Stomach smooth muscle (tissue), 2 donors: ENCODE results near the gene GPC5.
"Not testable (repeated sequence)": the region's sequence is repeated elsewhere in the genome, so short reads cannot be mapped to it uniquely, and the experiment has no call there.

Experiments
- H3K27ac ChIP-seq: one replicate; pipeline ENCODE4 v1.7.0; 2013; ENCODE audit warnings: mild to moderate bottlenecking, low read length, inconsistent platforms
- H3K27me3 ChIP-seq, 2 donors: one replicate each; pipeline ENCODE4 v1.7.0; 2013; ENCODE audit warnings: low read length in 2 of 2; ENCODE audit not compliant: insufficient read depth in 2 of 2, control insufficient read depth in 1 of 2
- H3K36me3 ChIP-seq, 2 donors: one replicate each; pipeline ENCODE4 v1.7.0; 2013; ENCODE audit warnings: low read length in 2 of 2; ENCODE audit not compliant: control insufficient read depth in 2 of 2, insufficient read depth in 2 of 2
- H3K4me1 ChIP-seq: one replicate; pipeline ENCODE4 v1.7.0; 2013; ENCODE audit warnings: low read length; ENCODE audit not compliant: control insufficient read depth, insufficient read depth
- H3K4me3 ChIP-seq, 2 donors: one replicate each; pipeline ENCODE4 v1.7.0; 2013; ENCODE audit warnings: low read length in 2 of 2
- H3K9ac ChIP-seq, 2 donors: one replicate each; pipeline ENCODE4 v1.7.0; 2013; ENCODE audit warnings: low read length in 2 of 2, mild to moderate bottlenecking in 1 of 2
- H3K9me3 ChIP-seq, 2 donors: one replicate each; pipeline ENCODE4 v1.7.0; 2013; ENCODE audit warnings: low read length in 2 of 2; ENCODE audit not compliant: control insufficient read depth in 2 of 2
- donor health status: healthy.
- donor health status: Pancreatic carcinoma.

The GPC5 gene

DNA sequence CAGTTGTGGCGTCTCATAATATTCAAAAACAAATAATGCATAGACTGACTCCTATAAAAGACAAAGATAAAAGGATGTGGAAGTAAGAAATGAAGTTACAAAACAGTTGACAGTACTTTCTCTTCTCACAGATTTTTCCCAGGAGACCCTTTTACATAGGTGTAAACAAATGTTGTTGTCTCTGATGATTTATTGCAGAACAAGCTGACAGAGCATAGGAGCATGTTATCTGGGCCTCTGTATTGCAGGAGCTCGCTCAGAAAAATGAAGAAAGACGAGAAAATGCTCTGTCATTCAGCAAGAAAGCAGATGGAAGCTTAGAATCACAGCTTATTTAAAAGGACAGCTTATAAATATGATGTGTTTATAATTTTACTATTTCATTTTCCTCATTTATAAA is 1474.6 kb downstream of the GPC5 start:
- Histone ChIP-seq H3K9me3 (no peaks in the 10 kb centered on the region), H3K4me1 (no peaks in the 10 kb centered on the region), H3K27ac (no peak overlapping the region), H3K36me3 (no peaks in the 10 kb centered on the region), H3K27me3 (no peaks in the 10 kb centered on the region), H3K9ac (no peak overlapping the region), H3K4me3 (no peak overlapping the region)

DNA sequence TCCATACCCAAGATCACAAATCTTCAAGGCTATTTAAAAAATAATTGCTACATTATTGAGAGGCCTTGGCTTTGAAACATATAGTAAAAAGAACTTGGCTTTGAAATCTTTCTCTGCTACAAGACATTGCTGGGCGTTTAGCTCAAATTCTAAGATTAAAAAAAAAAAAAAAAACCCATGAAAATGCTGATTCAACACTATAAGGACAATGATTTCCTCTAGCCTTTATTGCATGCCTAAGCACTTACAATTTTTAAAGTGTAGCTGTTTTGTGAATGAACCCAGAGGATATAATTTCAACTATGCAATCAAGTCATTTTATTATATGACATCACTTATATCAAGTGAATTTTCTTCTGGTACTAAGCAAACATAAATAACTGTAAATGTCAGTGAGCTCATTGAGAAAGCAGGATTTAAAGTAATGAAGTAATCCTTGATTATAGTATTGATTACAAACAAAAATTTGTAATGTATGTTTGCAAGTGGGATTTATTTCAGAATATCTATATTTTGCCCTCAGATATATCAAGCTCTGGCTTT is 1488.2 kb downstream of the GPC5 start:
- H3K9me3 ChIP-seq, result no peaks in the 10 kb centered on the region
- no peaks in the 10 kb centered on the region for H3K4me1 ChIP-seq
- H3K27me3 ChIP-seq, result no peaks in the 10 kb centered on the region
- no peaks in the 10 kb centered on the region for H3K36me3 ChIP-seq
- H3K4me3 ChIP-seq, result no peak overlapping the region
- H3K27ac ChIP-seq, result no peak overlapping the region
- no peak overlapping the region for H3K9ac ChIP-seq

DNA sequence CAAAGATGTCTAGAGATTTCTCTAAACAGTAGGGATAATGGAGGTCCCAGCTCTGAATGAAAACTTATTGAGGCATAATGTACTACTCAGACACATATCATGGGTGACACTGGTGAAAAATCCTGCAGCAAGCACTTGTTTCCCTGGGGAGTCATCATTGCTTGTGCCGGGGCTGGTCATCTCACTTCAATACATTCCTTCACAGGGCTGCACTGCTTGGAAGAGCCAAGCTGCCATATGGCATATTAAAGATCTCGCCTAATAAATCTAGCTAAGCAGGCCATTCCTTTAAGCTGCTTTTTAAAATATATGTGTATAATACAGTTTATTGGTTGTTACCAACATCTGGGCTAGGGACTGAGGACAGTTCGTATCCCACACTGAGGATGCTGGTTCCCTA is 1496.0 kb downstream of the GPC5 start:
- no peaks in the 10 kb centered on the region for H3K9me3 ChIP-seq
- H3K4me1 ChIP-seq, result no peaks in the 10 kb centered on the region
- H3K4me3 ChIP-seq, result no peak overlapping the region
- H3K27me3 ChIP-seq, result no peaks in the 10 kb centered on the region
- H3K27ac ChIP-seq, result no peak overlapping the region
- H3K36me3 ChIP-seq, result no peaks in the 10 kb centered on the region
- no peak overlapping the region for H3K9ac ChIP-seq

DNA sequence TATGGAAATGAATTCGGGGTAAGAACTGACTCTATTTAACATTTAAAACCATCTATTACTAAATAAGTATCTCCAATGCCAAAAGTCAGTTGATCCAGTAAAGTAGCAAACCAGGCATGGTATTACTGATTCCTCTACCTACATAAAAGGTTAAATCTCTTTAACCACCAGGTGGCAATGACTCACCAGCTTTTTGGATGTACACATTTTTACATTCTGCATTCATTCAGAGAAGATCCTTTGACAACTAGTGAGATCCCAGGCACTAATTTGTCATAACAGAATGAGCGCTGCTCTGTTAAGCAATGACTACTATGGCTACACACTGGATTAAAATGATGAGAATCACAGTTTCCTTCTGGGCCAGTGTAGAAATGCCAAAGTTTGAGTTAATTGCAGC is 1498.4 kb downstream of the GPC5 start:
- Histone ChIP-seq H3K9me3 (no peaks in the 10 kb centered on the region), H3K4me3 (no peak overlapping the region), H3K27ac (no peak overlapping the region), H3K4me1 (no peaks in the 10 kb centered on the region), H3K36me3 (no peaks in the 10 kb centered on the region), H3K9ac (no peak overlapping the region), H3K27me3 (no peaks in the 10 kb centered on the region)

DNA sequence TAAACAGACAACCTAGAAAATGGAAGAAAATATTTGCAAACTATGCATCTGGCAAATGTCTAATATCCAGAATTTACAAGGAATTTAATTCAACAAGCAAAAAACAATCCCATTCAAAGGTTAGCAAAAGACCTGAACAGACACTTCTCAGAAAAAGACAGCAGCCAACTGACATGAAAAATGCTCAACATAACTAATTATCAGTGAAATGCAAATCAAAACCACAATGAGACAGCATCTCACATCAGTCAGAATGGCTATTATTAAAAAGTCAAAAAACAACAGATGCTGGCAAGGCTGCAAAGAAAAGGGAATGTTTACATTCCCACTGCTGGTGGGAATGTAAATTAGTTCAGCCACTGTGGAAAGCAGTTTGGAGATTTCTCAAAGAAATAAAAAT is 1500.5 kb downstream of the GPC5 start:
- H3K9me3 ChIP-seq, H3K4me3 ChIP-seq, H3K27ac ChIP-seq, H3K36me3 ChIP-seq, H3K27me3 ChIP-seq, H3K9ac ChIP-seq, H3K4me1 ChIP-seq: not testable (repeated sequence)

DNA sequence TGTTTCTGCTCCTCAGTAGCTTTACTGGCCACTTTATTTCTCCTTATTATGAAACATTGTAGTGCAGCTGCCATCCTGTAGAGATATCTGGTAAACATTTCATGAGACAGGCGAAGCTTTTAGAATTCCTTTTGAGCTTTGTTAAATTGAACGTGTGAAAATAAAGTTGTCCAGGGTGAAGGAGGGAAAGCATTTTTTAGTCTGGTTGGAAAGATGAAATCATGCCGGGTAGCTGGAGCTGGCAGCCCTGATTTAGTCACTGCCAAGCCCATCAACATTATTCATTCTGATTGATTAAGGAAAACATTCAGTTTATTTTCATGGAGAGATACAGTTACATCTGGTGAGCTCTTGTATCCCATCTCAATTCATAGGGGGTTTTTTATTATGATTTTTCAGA is 1502.0 kb downstream of the GPC5 start:
- no peaks in the 10 kb centered on the region for H3K9me3 ChIP-seq
- H3K27me3 ChIP-seq, result no peaks in the 10 kb centered on the region
- no peaks in the 10 kb centered on the region for H3K36me3 ChIP-seq
- H3K4me1 ChIP-seq, result no peaks in the 10 kb centered on the region
- no peak overlapping the region for H3K27ac ChIP-seq
- H3K9ac ChIP-seq, result no peak overlapping the region
- no peak overlapping the region for H3K4me3 ChIP-seq

DNA sequence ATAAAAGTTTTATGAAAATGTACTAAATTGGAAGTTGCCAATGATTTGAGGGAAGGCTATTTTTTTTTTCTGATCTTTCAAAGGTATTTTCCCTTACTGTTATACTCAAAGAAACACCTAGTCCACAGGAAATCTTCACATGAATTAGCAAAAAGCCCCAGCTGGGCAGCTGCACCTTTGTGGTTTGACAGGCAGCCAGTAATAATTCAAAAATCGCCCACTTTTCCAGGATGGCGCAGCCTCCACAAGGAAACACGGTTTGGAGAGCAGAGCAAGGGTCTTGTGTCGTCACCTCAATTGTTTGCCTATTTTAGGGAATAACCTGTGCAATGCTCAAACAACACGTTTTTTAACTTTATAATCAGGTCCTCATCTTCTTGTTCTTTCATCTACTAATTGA is 1503.3 kb downstream of the GPC5 start:
- Histone ChIP-seq H3K9me3 (no peaks in the 10 kb centered on the region), H3K27me3 (no peaks in the 10 kb centered on the region)

DNA sequence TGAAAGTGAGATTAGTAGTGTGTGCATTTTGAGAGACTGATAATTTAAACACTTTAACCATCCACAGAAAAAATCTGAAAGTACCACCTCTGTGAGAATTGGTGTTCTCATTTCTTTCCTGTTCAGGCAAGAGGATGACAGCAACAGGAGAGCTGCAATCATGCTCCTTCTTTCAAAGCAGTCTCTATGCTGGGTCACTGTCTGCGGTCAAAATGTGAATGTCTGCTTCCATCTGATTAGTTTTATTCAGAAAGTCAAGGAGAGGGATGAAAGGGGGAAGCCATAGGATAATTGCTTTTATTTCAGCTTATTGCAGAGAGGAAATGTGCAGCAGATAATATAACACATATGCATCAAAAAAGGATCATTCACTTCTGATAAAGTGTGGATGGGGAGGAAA is 1514.2 kb downstream of the GPC5 start:
- Histone ChIP-seq H3K36me3 (no peaks in the 10 kb centered on the region), H3K27ac (no peak overlapping the region), H3K9me3 (no peaks in the 10 kb centered on the region), H3K4me1 (no peaks in the 10 kb centered on the region), H3K9ac (no peak overlapping the region), H3K27me3 (no peaks in the 10 kb centered on the region), H3K4me3 (no peak overlapping the region)

More for the DNA sequence above, 1503.3 kb downstream of the GPC5 start:
- no peak overlapping the region for H3K27ac ChIP-seq
- no peaks in the 10 kb centered on the region for H3K4me1 ChIP-seq
- H3K4me3 ChIP-seq, result no peak overlapping the region
- H3K9ac ChIP-seq, result no peak overlapping the region
- H3K36me3 ChIP-seq, result no peaks in the 10 kb centered on the region

DNA sequence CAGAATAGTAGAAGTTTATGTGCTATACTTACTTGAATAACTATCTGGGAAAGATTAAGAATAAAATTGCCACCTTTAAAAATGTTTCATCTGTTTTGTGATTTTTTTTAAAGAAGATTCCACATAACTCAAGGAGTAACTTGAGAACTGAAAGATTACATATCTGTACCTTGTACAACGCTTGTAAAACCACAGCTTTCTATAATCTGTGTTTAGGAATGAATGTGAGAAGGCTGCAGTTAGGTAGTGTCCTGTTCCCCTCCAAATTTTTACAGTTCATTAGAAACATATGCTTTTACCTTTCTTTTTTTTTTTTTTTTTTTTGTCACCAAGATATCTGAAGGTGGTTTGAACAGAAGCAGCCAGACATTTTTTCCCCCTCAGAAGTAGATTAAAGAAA is 1515.4 kb downstream of the GPC5 start:
- no peaks in the 10 kb centered on the region for H3K4me1 ChIP-seq
- H3K27me3 ChIP-seq, result no peaks in the 10 kb centered on the region
- H3K9me3 ChIP-seq, result no peaks in the 10 kb centered on the region
- H3K9ac ChIP-seq, result no peak overlapping the region
- H3K27ac ChIP-seq, result no peak overlapping the region
- no peak overlapping the region for H3K4me3 ChIP-seq
- H3K36me3 ChIP-seq, result no peaks in the 10 kb centered on the region
